Esophagus muscularis mucosa (tissue), 4 donors: Measurements from ENCODE around the gene CNTD1. TPM values are rescaled to one million over a fixed set of nuclear protein-coding genes. Genes with fewer than 3 reads are reported as not detected.

Source experiments
- DNase-seq: peaks from one replicate; pipeline ENCODE4 v3.0.0-alpha.2; 2017; ENCODE audit errors: extremely low spot score
- H3K27ac ChIP-seq, 4 donors: fragments of 200-600 bp; sonication (generic); replicated peaks in 1 of 4; 1 replicate in 3 of 4; 2 replicates in 1 of 4; pipeline ENCODE4 v1.5.1; 2016 to 2019; ENCODE audit warnings: mild to moderate bottlenecking in 1 of 4
- H3K27me3 ChIP-seq, 4 donors: fragments of 200-600 bp; sonication (generic); one replicate each; pipeline versions ENCODE4 v1.5.1 to v1.6.0; 2016 to 2019
- H3K36me3 ChIP-seq, 4 donors: fragments of 200-600 bp; sonication (generic); one replicate each; pipeline ENCODE4 v1.5.1; 2016 to 2019
- H3K4me1 ChIP-seq, 4 donors: fragments of 200-600 bp; sonication (generic); one replicate each; pipeline ENCODE4 v1.5.1; 2016 to 2019
- H3K4me3 ChIP-seq, 4 donors: fragments of 200-600 bp; sonication (generic); 1 replicate in 2 of 4; 2 replicates in 2 of 4; pipeline ENCODE4 v1.5.1; 2016 to 2019; ENCODE audit warnings: mild to moderate bottlenecking in 4 of 4, moderate library complexity in 1 of 4
- H3K9me3 ChIP-seq, 4 donors: fragments of 200-600 bp; sonication (generic); 1 replicate in 3 of 4; 2 replicates in 1 of 4; pipeline ENCODE4 v1.5.1; 2016 to 2019
- EP300 ChIP-seq: sonication (generic); formaldehyde crosslinking; IDR thresholded peaks from one replicate; pipeline ENCODE4 v1.6.1; 2017; ENCODE audit warnings: antibody characterized with exemption
- POLR2A ChIP-seq: fragments of 450-650 bp; IDR thresholded peaks from one replicate; pipeline ENCODE4 v1.6.1; 2017; ENCODE audit warnings: antibody characterized with exemption, moderate library complexity, mild to moderate bottlenecking, low read depth
- POLR2AphosphoS5 ChIP-seq, 2 donors: sonication (generic); formaldehyde crosslinking; IDR thresholded peaks; one replicate each; pipeline ENCODE4 v1.6.1; 2017; ENCODE audit warnings: antibody characterized with exemption in 2 of 2
- WGBS: methylation state at CpG from one replicate; pipeline ENCODE4 v1.1.5; 2018; 5-methylcytosine and 5-hydroxymethylcytosine counted together
- intact Hi-C: fragments of 100-400 bp; cut with DNase I; formaldehyde crosslinking; loops from one replicate; pipeline ENCODE4 v1.15.1; 2023
- total RNA-seq, 4 donors: library from RNA; depleted of rRNA; stranded (reverse); fragments of >200 nt; gene quantifications; one replicate each; pipeline versions ENCODE4 v1.1.0 to v1.2.1, GENCODE V29; 2016
- TF ChIP-seq, protein P1 (sequence below), 3 experiments: fragments of 200-600 bp in 2 of 3; fragments of 450-650 bp in 1 of 3; sonication (generic) in 2 of 3; IDR thresholded peaks; one replicate each; pipeline ENCODE4 v1.5.1; 2017 to 2019; ENCODE audit warnings: antibody characterized with exemption in 3 of 3, mild to moderate bottlenecking in 2 of 3, moderate library complexity in 1 of 3

The CNTD1 gene, protein sequence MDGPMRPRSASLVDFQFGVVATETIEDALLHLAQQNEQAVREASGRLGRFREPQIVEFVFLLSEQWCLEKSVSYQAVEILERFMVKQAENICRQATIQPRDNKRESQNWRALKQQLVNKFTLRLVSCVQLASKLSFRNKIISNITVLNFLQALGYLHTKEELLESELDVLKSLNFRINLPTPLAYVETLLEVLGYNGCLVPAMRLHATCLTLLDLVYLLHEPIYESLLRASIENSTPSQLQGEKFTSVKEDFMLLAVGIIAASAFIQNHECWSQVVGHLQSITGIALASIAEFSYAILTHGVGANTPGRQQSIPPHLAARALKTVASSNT
- total RNA-seq, result 1 to 10 TPM in 1 of 4 donors, under 1 TPM in 2, not detected in 1; 0.50 to 3.9 (median 0.57) TPM

DNA sequence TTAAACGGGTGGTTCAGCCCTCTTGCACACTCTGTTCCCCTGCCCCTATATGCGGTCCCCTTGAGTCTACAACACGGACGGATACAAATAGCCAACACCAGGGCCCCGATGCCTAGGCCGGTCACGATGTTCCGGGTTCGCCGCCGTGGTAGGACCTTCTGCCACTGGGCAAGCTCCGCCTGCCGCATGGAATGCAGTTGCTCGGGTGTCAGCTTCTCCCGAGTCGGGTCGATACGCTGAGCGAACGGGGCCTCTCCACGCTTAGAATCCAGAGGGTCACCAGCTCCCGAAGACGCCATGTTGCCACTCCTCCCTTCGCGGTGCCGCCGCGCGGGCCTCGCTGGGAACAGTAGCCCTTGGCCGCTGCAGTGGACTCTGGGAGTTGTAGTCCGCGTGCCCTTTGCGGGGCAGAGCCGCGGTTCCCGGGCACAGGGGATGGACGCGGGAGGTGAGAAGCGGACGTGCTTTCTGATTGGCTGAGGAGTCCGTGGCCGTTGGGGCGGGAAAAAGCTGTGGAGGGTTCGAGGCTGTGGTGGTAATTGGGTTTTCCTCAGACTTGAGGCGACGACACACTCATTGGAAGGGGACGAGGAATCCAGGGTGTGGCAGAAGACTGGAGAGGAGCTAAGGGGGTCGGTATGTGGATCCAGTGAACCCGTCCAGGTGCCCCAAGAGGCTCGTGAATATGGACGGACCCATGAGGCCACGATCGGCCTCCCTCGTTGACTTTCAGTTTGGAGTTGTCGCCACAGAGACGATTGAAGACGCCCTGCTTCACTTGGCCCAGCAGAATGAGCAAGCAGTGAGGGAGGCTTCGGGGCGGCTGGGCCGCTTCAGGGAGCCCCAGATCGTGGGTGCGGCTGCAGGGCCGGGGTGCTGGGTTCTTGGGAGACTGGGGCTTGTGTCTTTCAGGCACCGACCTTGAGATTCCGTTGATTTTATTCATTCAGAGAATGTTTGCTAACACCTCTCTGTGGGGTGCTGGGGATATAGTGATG, at the start of gene CNTD1, which contains the start of gene COA3:
TSS of gene CNTD1 (plus strand) at position 479 of the 998 bp plus-strand sequence. CDS start at position 686, 207 bp downstream.
TSS of gene COA3 (minus strand) at position 322 of the 998 bp plus-strand sequence. CDS start at position 299, 23 bp downstream.
- Histone ChIP-seq H3K4me1 (peaks cover 15 to 37% (median 35%) of the 10 kb centered on the region in 4 donors), H3K9me3 (no peaks in the 10 kb centered on the region), H3K36me3 (peaks cover 0 to 23% (median 14%) of the 10 kb centered on the region in 4 donors), H3K27me3 (no peaks in the 10 kb centered on the region), H3K27ac (peak within 1 kb of the TSS; percentile 80 to 82 (median 80)), H3K4me3 (peak within 1 kb of the TSS; percentile 72 to 94 (median 86))
- peak; percentile 94 for DNase-seq
- intact Hi-C loops, result no loop called here
- peak; percentile 75 to 85 for TF ChIP-seq POLR2AphosphoS5 (IDR thresholded peaks at IDR 0.05)
- TF ChIP-seq, protein P1, sequence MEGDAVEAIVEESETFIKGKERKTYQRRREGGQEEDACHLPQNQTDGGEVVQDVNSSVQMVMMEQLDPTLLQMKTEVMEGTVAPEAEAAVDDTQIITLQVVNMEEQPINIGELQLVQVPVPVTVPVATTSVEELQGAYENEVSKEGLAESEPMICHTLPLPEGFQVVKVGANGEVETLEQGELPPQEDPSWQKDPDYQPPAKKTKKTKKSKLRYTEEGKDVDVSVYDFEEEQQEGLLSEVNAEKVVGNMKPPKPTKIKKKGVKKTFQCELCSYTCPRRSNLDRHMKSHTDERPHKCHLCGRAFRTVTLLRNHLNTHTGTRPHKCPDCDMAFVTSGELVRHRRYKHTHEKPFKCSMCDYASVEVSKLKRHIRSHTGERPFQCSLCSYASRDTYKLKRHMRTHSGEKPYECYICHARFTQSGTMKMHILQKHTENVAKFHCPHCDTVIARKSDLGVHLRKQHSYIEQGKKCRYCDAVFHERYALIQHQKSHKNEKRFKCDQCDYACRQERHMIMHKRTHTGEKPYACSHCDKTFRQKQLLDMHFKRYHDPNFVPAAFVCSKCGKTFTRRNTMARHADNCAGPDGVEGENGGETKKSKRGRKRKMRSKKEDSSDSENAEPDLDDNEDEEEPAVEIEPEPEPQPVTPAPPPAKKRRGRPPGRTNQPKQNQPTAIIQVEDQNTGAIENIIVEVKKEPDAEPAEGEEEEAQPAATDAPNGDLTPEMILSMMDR (IDR thresholded peaks at IDR 0.05), result no peak
- 46% methylated on average over 38 of the region's 66 CpGs for WGBS

- no peak overlapping the region for H3K4me3 ChIP-seq
- TF ChIP-seq EP300 (no peak), POLR2A (no peak), POLR2AphosphoS5 (IDR thresholded peaks at IDR 0.05) (no peak)
- TF ChIP-seq, protein P1 (IDR thresholded peaks at IDR 0.05), result no peak
- DNase-seq, result no peak
- H3K27ac ChIP-seq, result peak overlapping the region; percentile 45 to 68 (median 60)
- 66% methylated on average over 10 of the region's 11 CpGs for WGBS
- H3K9me3 ChIP-seq, result no peaks in the 10 kb centered on the region
- intact Hi-C loops, result no loop called here
- H3K27me3 ChIP-seq, result peaks cover 0 to 1% (median 0%) of the 10 kb centered on the region in 4 donors
- no peaks in the 10 kb centered on the region for H3K36me3 ChIP-seq
- peaks cover 41 to 53% (median 47%) of the 10 kb centered on the region in 4 donors for H3K4me1 ChIP-seq
Measured at GRCh38 chr17:42748908-42749798, 49.5 kb upstream of the CNTD1 start.

DNA sequence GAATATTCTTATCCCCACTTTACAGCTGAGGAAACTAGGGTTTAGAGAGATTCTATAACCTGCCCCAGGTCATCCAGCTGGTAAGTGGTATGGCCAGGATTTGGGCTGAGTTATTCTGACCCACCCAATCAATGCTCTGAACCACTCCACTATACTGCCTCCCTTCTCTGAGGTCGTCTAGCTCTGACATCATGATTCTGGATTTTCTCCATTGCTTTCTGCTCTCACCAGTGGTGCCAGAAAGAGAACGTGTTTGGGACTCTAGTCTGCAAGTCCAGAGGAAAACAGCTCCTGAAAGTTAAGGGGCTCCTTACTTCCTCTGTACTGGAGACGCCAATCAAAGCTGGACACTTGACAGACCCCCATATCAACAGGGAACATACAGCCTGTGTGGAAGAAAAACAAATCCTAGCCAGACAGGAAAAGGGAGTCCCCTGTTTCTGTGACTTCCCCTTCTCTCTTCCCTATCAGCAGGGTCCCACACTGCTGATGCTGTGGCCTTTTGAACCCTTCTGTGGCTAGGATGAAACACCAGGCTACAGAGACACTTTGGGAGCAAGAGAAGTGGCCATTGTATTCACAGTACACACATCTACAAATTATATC, 47.8 kb upstream of the CNTD1 start:
- Histone ChIP-seq H3K36me3 (no peaks in the 10 kb centered on the region), H3K4me1 (peaks cover 33 to 42% (median 38%) of the 10 kb centered on the region in 4 donors), H3K27me3 (peaks cover 0 to 5% (median 0%) of the 10 kb centered on the region in 4 donors), H3K4me3 (no peak overlapping the region), H3K9me3 (no peaks in the 10 kb centered on the region), H3K27ac (peak overlapping the region; percentile 5 to 68 (median 51))
- intact Hi-C loops, result no loop called here
- TF ChIP-seq, protein P1 (IDR thresholded peaks at IDR 0.05), result no peak
- WGBS, result 30% methylated on average over 3 of the region's 3 CpGs
- DNase-seq, result no peak

- 58% methylated on average over 7 of the region's 7 CpGs for WGBS
- TF ChIP-seq, protein P1 (IDR thresholded peaks at IDR 0.05), result no peak
- TF ChIP-seq POLR2AphosphoS5 (IDR thresholded peaks at IDR 0.05) (no peak), POLR2A (no peak), EP300 (no peak)
- no peak for DNase-seq
- no peak overlapping the region for H3K4me3 ChIP-seq
- no peaks in the 10 kb centered on the region for H3K36me3 ChIP-seq
- peaks cover 0 to 5% (median 0%) of the 10 kb centered on the region in 4 donors for H3K27me3 ChIP-seq
- H3K9me3 ChIP-seq, result no peaks in the 10 kb centered on the region
- H3K27ac ChIP-seq, result no peak overlapping the region
- peaks cover 33 to 42% (median 38%) of the 10 kb centered on the region in 4 donors for H3K4me1 ChIP-seq
- intact Hi-C loops, result no loop called here
Measured at GRCh38 chr17:42751628-42752027, 47.0 kb upstream of the CNTD1 start.
